ENCODE results near the gene DSG1. TPM values are rescaled to one million over a fixed set of nuclear protein-coding genes. Genes with fewer than 3 reads are reported as not detected.

DSG1 gene
- total and polyA plus RNA-seq, 2 of the 8 experiments (the other 6 are each of a cell fraction or from before 2014, with no cell fraction given): 0.06 TPM; not detected in 1

GRCh38 chr18:31270578-31270977, 47.4 kb upstream of the DSG1 start:
- no peaks in the 10 kb centered on the region for H4K20me1 ChIP-seq (replicated peaks in 1 of 2; ENCODE audit: control insufficient read depth in 1 of 2, insufficient read depth in 2 of 2, low read length in 2 of 2)
- no peak overlapping the region for H3K4me2 ChIP-seq (ENCODE audit: insufficient read depth in 1 of 2, low read depth in 2 of 2, low read length in 2 of 2)
- H3K4ac ChIP-seq (replicated peaks; ENCODE audit: insufficient read length, low read depth, low read length): no peak overlapping the region
- no peaks in the 10 kb centered on the region for H3K79me2 ChIP-seq (ENCODE audit: control insufficient read depth in 1 of 2, insufficient read depth in 2 of 2, low read length in 2 of 2)
- H3K79me1 ChIP-seq (ENCODE audit: low read depth, low read length): no peaks in the 10 kb centered on the region
- no peaks in the 10 kb centered on the region for H3K36me3 ChIP-seq (ENCODE audit: control insufficient read depth in 2 of 4, insufficient read depth in 4 of 4, low read length in 3 of 4)
- H2BK15ac ChIP-seq (ENCODE audit: low read length): no peak overlapping the region
- H4K91ac ChIP-seq (replicated peaks; ENCODE audit: insufficient read length, low read length): no peak overlapping the region
- no peak for DNase-seq (ENCODE audit: low read depth in 1 of 2, low spot score in 2 of 2)
- H2BK5ac ChIP-seq (ENCODE audit: low read depth, low read length): no peak overlapping the region
- no peaks in the 10 kb centered on the region for H3K27me3 ChIP-seq (replicated peaks in 1 of 4; ENCODE audit: control insufficient read depth in 3 of 4, extremely low read depth in 1 of 4, insufficient read depth in 3 of 4, low read length in 3 of 4)
- no peak overlapping the region for H3K27ac ChIP-seq (ENCODE audit: low read depth, low read length)
- H2AFZ ChIP-seq (ENCODE audit: low read length): no peak overlapping the region
- no peak overlapping the region for H2BK20ac ChIP-seq (ENCODE audit: low read length)
- no peak overlapping the region for H2BK12ac ChIP-seq (ENCODE audit: low read depth, low read length)
- no peak for TF ChIP-seq NANOG (IDR thresholded peaks at IDR 0.05; ENCODE audit: insufficient read depth, low read depth, low read length, poor library complexity, severe bottlenecking)
- TF ChIP-seq NRF1 (IDR thresholded peaks at IDR 0.05; ENCODE audit: low read depth, low read length): no peak
- TF ChIP-seq CTBP2 (IDR thresholded peaks at IDR 0.05; ENCODE audit: borderline replicate concordance, insufficient read depth, insufficient read length, low read length): no peak
- no peak for TF ChIP-seq MAX (IDR thresholded peaks at IDR 0.05)
- no peak for TF ChIP-seq RNF2 (IDR thresholded peaks at IDR 0.05; ENCODE audit: borderline replicate concordance, low read depth, low read length, missing control alignments, poor library complexity, severe bottlenecking)
- TF ChIP-seq BRCA1 (IDR thresholded peaks at IDR 0.05; ENCODE audit: low read depth, low read length): no peak
- 86% methylated on average over 4 of the region's 4 CpGs; no CpG with 5 or more reads in 1 of the 2 experiments for WGBS, 2 experiments (ENCODE audit: extremely low coverage in 1 of 2, insufficient coverage in 1 of 2, insufficient read length in 1 of 2, insufficient replicate concordance in 2 of 2, low coverage in 1 of 2, low lambda C conversion rate in 2 of 2, missing lambda C conversion rate in 1 of 2)
- no peak overlapping the region for H3K56ac ChIP-seq (replicated peaks; ENCODE audit: insufficient read length, low read depth, low read length)
- ChIA-PET CTCF (ENCODE audit: partially characterized antibody) (no interaction called here), POLR2A (ENCODE audit: partially characterized antibody) (no interaction called here)
- H2AK5ac ChIP-seq (ENCODE audit: low read depth, low read length): no peak overlapping the region
- peaks cover 0 to 4% (median under 1%) of the 10 kb centered on the region in 4 experiments; a peak in 2 of 7 replicates for H3K4me1 ChIP-seq (replicated peaks in 1 of 4; ENCODE audit: control insufficient read depth in 3 of 4, insufficient read depth in 4 of 4, low read length in 3 of 4)
- no peak for FAIRE-seq
- H3K14ac ChIP-seq (ENCODE audit: insufficient read length): no peak overlapping the region
- no peaks in the 10 kb centered on the region for H3K23me2 ChIP-seq (ENCODE audit: low read depth, low read length)
- H4K8ac ChIP-seq (ENCODE audit: extremely low read depth, insufficient read depth, low read length): no peak overlapping the region
- H3K4me3 ChIP-seq (ENCODE audit: extremely low read depth in 1 of 4, insufficient read depth in 2 of 4, low read depth in 3 of 4, low read length in 4 of 4): no peak overlapping the region
- H3K9me3 ChIP-seq (ENCODE audit: insufficient read depth in 2 of 2, low read depth in 1 of 2, low read length in 1 of 2): no peaks in the 10 kb centered on the region
- no peak overlapping the region for H3K23ac ChIP-seq (ENCODE audit: insufficient read length)
- no peak overlapping the region for H2BK120ac ChIP-seq (replicated peaks; ENCODE audit: low read depth, low read length)
- no peak overlapping the region for H3K18ac ChIP-seq (ENCODE audit: extremely low read depth, low read length)
- no peak overlapping the region for H4K5ac ChIP-seq (ENCODE audit: insufficient read length, low read depth, low read length)
- no peak overlapping the region for H3K9ac ChIP-seq (replicated peaks in 1 of 4; ENCODE audit: extremely low read depth in 1 of 4, low read depth in 3 of 4, low read length in 3 of 4)
